Right lobe of liver (tissue), 4 donors: ENCODE data around the gene ZNF311.

Experiments used
- POLR2A ChIP-seq: fragments of 450-650 bp; IDR thresholded peaks from one replicate; pipeline ENCODE4 v1.6.1; 2017; ENCODE audit warnings: antibody characterized with exemption, mild to moderate bottlenecking
- TF ChIP-seq, protein P1 (sequence below), 4 donors: fragments of 200-600 bp in 3 of 4; fragments of 450-650 bp in 1 of 4; IDR thresholded peaks; one replicate each; pipeline versions ENCODE4 v1.5.1 to v1.8.0; 2016 to 2022; ENCODE audit warnings: antibody characterized with exemption in 4 of 4, mild to moderate bottlenecking in 2 of 4
- donor health status: DM: no; HTN: no; CAD: no.
- donor health status: DM: no; HTN: no; CAD: no.
- donor health status: DM: no; HTN: yes; CAD: no.

DNA sequence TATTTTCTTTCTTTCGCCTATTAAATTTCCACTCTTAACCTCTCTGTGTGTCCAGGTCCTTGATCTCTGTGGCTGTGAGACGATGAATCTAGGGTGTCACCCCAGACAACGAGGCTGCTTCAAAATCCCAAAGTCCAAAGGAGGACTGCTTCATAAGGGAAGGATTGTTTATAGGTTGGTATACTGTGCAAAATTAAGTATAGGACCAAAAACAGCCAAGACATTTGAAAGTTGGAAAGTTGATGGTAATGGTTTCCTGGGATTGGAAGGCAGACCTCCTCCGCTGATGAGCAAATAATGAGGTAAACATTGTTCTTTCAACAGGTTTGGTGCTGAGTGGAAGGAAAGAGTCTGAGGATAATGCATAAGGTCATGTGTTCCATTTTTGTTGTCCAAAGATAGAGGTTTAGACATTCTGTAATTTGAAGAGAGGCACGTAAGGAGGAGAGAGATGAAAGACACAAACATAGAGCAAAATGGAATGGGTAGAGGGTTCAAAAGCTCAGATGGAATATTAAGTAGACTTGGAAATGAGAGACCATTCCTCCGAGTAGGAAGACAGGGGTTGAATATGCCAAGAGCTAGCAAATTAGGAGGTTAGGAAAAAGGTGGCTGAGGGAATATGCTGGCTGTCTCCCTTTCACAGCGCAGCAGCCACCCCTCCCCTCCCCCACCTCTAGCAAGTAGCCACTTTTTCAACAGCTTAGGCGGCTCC, 24.8 kb downstream of the ZNF311 start:
- TF ChIP-seq, protein P1, sequence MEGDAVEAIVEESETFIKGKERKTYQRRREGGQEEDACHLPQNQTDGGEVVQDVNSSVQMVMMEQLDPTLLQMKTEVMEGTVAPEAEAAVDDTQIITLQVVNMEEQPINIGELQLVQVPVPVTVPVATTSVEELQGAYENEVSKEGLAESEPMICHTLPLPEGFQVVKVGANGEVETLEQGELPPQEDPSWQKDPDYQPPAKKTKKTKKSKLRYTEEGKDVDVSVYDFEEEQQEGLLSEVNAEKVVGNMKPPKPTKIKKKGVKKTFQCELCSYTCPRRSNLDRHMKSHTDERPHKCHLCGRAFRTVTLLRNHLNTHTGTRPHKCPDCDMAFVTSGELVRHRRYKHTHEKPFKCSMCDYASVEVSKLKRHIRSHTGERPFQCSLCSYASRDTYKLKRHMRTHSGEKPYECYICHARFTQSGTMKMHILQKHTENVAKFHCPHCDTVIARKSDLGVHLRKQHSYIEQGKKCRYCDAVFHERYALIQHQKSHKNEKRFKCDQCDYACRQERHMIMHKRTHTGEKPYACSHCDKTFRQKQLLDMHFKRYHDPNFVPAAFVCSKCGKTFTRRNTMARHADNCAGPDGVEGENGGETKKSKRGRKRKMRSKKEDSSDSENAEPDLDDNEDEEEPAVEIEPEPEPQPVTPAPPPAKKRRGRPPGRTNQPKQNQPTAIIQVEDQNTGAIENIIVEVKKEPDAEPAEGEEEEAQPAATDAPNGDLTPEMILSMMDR (IDR thresholded peaks at IDR 0.05): no peak
- TF ChIP-seq POLR2A: no peak
